Measurements from ENCODE around the gene TRIM44. TPM values are rescaled to one million over a fixed set of nuclear protein-coding genes. Genes with fewer than 3 reads are reported as not detected.

The TRIM44 gene
- total RNA-seq, 3 donors from 2014 or later: 31.2 to 47.0 (median 33.1) TPM

GRCh38 chr11:35861191-35861590 lies 198.6 kb downstream of the TRIM44 start:
- no peak overlapping the region for H3K27ac ChIP-seq
- no peak overlapping the region for H3K4me3 ChIP-seq
- H3K4me1 ChIP-seq: no peaks in the 10 kb centered on the region
- intact Hi-C loops (cut with DNase I; ENCODE audit: low total_unique reads): no loop called here
- TF ChIP-seq POLR2A (IDR thresholded peaks at IDR 0.05) (no peak), POLR2AphosphoS5 (IDR thresholded peaks at IDR 0.05) (no peak), CTCF (IDR thresholded peaks at IDR 0.05) (no peak)
- H3K9me3 ChIP-seq: no peaks in the 10 kb centered on the region
- no peaks in the 10 kb centered on the region for H3K27me3 ChIP-seq
- no peak for DNase-seq (ENCODE audit: low spot score in 2 of 2)
- H3K36me3 ChIP-seq: no peaks in the 10 kb centered on the region

- H3K27ac ChIP-seq: no peak overlapping the region
Observed at GRCh38 chr11:35862666-35863065, 200.1 kb downstream of the TRIM44 start.

GRCh38 chr11:35864131-35864530 lies 201.6 kb downstream of the TRIM44 start:
- Histone ChIP-seq H3K27ac (no peak overlapping the region), H3K4me3 (no peak overlapping the region), H3K4me1 (no peaks in the 10 kb centered on the region), H3K27me3 (no peaks in the 10 kb centered on the region), H3K9me3 (peaks cover 7 to 13% of the 10 kb centered on the region in 2 donors), H3K36me3 (no peaks in the 10 kb centered on the region)
- DNase-seq (ENCODE audit: low spot score in 2 of 2): no peak
- intact Hi-C loops (cut with DNase I; ENCODE audit: low total_unique reads): no loop called here
- TF ChIP-seq POLR2AphosphoS5 (IDR thresholded peaks at IDR 0.05) (no peak), POLR2A (IDR thresholded peaks at IDR 0.05) (no peak), CTCF (IDR thresholded peaks at IDR 0.05) (no peak)

More at GRCh38 chr11:35862666-35863065, 200.1 kb downstream of the TRIM44 start:
- no peak for DNase-seq (ENCODE audit: low spot score in 2 of 2)
- Histone ChIP-seq H3K36me3 (no peaks in the 10 kb centered on the region), H3K27me3 (no peaks in the 10 kb centered on the region), H3K9me3 (peaks cover 0 to 6% of the 10 kb centered on the region in 2 donors), H3K4me1 (no peaks in the 10 kb centered on the region), H3K4me3 (no peak overlapping the region)
- TF ChIP-seq CTCF (IDR thresholded peaks at IDR 0.05) (no peak), POLR2AphosphoS5 (IDR thresholded peaks at IDR 0.05) (no peak), POLR2A (IDR thresholded peaks at IDR 0.05) (no peak)
- intact Hi-C loops (cut with DNase I; ENCODE audit: low total_unique reads): no loop called here

GRCh38 chr11:35866601-35867000 lies 204.0 kb downstream of the TRIM44 start:
- H3K9me3 ChIP-seq: peaks cover 7 to 16% of the 10 kb centered on the region in 2 donors
- no peaks in the 10 kb centered on the region for H3K4me1 ChIP-seq
- no peak overlapping the region for H3K27ac ChIP-seq
- no peaks in the 10 kb centered on the region for H3K36me3 ChIP-seq
- no peaks in the 10 kb centered on the region for H3K27me3 ChIP-seq
- no peak for DNase-seq (ENCODE audit: low spot score in 2 of 2)
- no peak for TF ChIP-seq CTCF (IDR thresholded peaks at IDR 0.05)
- no peak for TF ChIP-seq POLR2AphosphoS5 (IDR thresholded peaks at IDR 0.05)
- TF ChIP-seq POLR2A (IDR thresholded peaks at IDR 0.05): no peak
- no peak overlapping the region for H3K4me3 ChIP-seq
- intact Hi-C loops (cut with DNase I; ENCODE audit: low total_unique reads): no loop called here

Other genes starting within 250 kb of the TRIM44 start
- 10 to 100 TPM in 2 of 3 donors, under 1 TPM in 1; 0.32 to 23.7 (median 10.5) TPM for gene SLC1A2, start 243.2 kb upstream of the TRIM44 start, total RNA-seq
- gene PAMR1, start 137.2 kb upstream of the TRIM44 start, total RNA-seq: 10 to 100 TPM in 2 of 3 donors, 1 to 10 TPM in 1; 8.8 to 36.4 (median 11.3) TPM
- 10 to 100 TPM in 1 of 3 donors, 1 to 10 TPM in 2; 1.1 to 12.1 (median 8.3) TPM for gene FJX1, start 44.3 kb upstream of the TRIM44 start, total RNA-seq

Measured in breast epithelium (tissue), 4 donors.